OCI-M2 (cell line): ENCODE data around the gene CYB561D2.
"Not testable (repeated sequence)": the region's sequence is repeated elsewhere in the genome, so short reads cannot be mapped to it uniquely, and the experiment has no call there.

Experiments
- DNase-seq: peaks from one replicate; lab custom pipeline; 2025; ENCODE audit not compliant: unreplicated experiment; lab: John Stamatoyannopoulos, UW

Gene CYB561D2, protein sequence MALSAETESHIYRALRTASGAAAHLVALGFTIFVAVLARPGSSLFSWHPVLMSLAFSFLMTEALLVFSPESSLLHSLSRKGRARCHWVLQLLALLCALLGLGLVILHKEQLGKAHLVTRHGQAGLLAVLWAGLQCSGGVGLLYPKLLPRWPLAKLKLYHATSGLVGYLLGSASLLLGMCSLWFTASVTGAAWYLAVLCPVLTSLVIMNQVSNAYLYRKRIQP

DNA sequence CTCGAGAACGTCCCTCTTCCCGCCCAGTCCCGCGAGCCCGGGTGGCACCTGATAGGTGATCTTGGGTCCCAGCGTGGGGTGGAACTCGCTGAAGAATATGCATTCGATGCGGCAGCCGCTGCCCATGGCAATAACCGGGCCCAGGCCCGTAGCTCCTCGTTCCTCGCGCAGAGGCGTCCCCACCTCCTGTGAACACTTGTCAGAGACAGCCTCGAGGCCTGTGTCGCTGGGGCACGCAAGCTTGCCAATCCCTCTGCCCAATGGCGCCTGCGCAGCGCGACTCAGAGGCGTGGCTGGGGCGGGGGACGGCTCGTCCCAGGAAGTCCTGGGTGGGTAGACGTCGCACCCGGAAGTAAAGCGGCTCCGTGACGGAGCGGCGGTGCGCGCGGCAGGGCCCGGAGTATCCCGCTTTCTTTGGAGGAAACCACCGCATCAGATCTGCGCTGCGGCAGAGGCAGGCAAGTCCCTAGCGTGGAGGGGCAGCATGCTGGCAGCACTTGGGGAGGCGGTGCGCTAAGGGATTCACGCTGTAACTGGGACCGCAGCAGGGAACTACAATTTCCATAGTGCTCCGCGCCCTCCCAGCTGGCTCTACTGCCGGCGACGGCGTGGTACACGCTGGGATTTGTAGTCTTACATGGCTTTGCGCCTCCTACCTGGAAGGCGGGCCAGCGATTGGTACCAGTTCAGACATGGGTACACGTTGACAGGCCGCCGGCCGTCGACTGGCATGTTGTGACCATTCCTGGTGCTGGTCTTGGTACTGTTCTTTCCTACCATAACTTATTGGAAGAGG is at the start of gene CYB561D2, which contains the start of gene NPRL2:
CYB561D2 (plus strand) TSS at position 336 of the 796 bp plus-strand sequence. CDS start 572 bp downstream, outside the sequence.
NPRL2 (minus strand) TSS at position 249 of the 796 bp plus-strand sequence; CDS start at position 126, 123 bp downstream.
- DNase-seq, result peak; percentile 85

DNA sequence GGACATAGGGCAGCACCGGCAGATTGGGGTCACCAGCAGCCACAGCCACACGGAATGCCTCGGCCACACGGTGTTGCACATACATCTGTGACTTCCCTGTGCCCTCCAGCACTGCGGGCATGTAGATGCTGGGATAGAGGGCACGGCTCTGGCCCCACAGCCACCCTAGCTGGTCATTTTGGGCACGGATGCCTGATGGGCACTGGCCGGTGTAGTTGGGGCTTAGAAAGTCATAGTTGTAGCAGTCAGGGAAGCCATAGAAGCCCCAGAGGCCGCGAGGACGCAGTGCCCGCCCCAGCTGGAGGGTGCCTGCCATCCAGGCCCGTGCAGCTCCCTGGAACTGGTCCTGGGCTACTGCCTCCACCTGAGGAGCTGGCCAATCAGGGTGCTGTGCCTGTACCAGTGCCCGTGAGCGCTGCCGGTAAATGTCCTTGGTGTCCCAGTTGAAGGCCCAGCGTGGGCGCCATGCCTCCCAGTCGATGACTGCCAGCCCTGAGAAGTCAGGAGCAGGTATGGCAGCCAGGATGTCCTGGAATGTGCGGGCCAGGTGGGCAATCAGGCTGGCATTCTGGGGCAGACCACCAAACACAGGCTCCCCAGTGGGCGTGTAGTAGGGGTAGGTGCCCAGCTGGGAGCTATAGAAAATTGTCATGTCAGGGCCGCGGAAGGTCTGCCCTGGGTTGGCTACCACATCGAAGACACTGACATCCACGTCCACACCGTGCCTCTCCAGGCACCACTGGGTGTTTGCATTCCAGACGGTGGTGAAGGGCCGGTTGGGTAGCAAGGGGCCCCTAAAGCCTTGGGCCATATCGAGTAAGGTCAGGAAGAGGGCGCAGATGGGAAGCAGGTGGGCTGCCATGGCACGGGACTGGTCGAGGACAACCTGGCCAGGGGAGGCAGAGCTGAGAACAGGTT is 48.3 kb upstream of the CYB561D2 start:
- DNase-seq, result no peak

DNA sequence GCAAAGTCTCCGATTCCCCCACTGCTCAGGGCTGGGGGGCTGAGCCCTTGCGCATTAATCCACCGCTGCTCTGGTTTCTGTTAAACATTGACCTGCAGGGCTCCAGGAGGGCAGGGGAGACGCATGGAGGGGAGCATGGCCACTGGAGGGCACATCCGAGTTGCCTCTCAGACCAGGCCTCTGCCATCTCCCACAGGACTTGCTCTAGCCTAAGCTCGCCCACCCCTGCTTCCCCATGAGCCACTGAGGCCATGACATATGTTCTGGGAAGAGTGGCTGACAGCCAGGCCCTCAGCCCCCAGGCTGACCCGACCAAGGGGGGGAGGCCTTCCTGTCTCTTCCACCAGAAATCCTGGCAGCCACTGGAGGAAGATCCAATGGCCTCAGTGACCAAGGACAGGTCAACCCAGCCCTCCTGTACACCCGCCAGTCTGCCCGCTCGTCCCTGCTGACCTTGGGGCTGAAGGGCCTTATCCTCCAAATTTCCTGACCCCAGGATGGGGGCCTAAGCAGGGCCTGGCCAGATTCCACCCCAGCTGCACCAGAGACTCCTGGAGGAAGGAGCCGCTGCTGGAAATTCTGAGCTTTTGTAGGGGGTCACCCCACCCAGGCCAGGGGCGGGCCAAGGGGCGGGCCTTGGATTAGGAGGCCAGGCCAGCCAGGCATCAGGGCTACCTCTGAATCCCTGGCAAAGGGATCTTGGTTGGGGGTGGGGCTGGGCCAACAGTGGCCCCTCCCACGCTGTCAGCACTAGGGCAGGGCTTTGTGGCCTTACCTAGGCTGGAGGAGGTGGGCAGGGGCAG is 47.4 kb upstream of the CYB561D2 start, which contains the start of gene HYAL1:
HYAL1 (minus strand) TSS at position 562 of the 803 bp plus-strand sequence. CDS start 618 bp downstream, outside the sequence.
- DNase-seq, result no peak

DNA sequence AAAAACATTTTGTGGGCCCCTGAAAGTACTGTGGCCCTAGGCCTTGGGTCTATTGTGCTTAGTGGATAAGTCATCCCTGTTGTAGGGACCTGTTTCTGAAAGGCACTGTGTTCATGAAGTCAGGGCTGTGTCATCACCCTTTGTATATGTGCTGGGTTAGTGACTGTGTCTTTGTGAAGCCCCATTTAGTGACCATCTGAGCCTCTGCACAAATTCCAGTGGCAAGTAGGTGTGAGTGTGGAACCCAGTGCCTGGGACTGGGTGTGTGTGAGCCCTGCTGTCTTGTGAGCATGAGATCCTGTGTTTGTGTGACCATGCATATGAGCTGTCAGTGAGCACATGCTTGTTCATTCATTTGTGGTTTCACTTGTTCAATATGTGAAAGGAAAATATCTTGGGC is 46.1 kb upstream of the CYB561D2 start:
- no peak for DNase-seq

DNA sequence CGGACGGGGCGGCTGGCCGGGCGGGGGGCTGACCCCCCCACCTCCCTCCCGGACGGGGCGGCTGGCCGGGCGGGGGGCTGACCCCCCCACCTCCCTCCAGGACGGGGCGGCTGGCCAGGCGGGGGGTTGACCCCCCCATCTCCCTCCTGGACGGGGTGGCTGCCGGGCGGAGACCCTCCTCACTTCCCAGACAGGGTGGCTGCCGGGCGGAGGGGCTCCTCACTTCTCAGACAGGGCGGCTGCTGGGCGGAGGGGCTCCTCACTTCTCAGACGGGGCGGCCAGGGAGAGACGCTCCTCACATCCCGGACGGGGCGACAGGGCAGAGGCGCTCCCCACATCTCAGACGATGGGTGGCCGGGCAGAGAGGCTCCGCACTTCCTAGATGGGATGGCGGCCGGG is 38.6 kb upstream of the CYB561D2 start:
- not testable (repeated sequence) for DNase-seq

DNA sequence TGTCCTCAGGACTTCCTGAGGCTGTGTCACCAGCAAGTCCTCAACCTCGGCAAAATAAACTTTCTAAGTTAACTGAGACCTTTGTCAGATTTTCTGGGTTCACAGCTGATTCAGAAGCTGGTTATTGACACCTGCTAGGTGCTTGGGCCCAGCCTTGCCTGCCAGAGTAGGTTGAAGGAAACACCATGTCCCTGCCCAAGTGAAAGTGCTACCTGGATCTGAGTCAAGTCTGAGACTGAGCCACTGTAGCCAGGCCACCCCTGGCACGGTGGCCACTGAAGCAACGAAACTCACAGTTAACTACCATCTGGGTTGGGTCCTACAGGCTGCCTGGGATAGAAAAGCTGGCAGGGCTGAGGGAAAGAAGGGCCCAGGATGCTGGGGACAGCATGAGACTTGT is 36.3 kb upstream of the CYB561D2 start:
- DNase-seq, result no peak

DNA sequence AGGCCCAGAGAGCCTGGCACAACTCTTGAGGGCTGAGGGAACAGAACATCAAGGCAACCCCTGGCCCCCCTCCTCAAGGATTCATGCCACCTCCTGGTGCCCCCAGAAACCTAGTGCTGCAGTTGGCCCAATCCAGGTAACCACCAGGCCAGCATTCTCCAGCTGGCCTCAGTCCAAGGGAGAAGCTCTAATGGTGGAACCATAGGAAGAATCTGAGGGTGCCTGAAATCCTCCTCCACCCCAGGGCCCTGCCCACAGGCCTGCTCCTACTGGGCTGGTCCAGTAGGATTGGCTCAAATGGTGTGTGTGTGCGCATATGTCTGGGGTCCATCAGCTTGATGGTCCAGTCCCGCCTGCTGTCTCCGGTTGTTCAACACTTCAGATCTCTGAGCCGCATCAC is 35.8 kb upstream of the CYB561D2 start:
- DNase-seq, result no peak

DNA sequence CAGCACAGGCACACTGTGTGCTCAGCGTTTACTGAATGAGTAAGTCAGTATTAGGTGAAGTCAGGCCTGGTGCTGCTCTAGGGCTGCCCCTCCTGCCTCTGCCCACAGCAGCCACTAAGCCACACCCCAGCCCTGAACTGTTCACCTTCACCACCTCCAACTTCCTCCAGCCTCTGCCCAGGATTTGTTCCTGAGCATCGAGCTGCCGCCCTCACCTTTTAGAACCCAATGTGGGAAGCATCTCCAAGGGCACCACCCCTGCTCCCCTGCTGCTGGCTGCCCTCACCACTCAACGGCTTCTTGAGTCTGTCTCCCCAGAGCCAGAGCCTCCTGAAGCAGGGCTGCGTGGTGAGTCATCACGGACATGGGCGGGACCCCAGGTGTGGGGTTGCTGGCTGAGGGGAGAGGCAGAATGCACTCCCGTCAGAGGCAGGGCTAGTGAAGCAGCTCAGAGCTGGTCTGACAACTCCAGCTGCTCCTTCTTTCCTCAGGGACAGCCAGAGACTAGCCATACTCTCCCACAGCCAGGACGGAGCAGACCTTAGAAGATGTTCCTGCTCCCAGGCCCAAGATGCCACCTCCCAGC is 33.9 kb upstream of the CYB561D2 start:
- DNase-seq, result no peak

DNA sequence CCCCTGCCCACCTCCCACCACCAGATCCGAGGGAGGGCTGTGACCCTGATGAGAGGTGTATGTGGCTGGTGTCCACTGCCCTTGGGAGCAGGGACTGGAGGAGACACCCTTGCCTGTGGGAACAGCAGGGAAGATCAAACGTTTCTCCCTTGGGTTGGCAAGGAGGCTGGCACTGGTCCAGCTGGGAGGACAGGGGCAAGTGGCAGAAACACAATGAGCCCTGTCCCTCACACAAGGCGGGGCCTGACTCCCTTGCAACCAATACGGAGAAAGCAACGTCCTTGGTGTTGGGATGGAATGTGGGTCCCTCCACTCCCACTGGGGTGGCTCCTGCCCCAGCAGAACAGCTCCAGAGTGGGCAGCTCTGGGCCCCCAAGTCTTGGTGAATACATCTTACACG is 33.4 kb upstream of the CYB561D2 start:
- no peak for DNase-seq

DNA sequence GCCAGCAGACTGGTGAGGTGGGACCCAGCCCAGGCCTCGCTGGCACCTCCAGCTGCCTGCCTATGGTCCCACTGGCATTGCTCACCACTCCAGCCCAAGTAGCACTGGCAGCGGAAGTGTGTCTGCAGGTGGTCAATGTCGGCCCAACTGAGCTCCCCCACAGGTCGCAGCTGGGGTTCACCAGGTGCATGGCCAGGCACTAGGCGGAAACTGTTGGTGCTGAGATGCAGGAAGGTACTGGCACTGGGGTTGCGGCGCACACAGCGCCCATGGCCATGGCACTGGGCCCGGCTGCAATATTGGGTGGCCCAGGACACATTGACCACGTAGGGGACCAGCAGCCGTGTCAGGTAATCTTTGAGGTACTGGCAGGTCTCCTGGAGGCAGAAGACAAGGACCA is 32.5 kb upstream of the CYB561D2 start:
- DNase-seq, result no peak

DNA sequence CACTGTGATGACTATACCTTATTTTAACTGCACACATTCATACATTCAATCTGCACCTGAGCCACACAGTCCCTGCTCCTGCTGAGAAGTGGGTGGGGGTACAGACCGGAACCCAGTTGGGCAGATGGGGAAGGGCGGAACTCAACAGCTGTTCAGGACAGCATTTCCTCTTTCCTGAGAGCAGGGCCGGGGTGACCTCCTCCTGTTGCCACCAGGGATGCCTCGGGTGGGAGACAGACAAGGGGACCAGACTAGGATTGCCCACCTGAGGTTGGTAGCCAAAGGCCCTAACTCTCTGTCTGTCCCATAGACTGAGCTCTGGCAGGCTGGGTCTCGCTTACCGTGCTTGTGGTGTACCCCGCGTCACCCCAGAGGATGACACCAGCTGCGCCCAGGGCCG is 32.0 kb upstream of the CYB561D2 start:
- no peak for DNase-seq

DNA sequence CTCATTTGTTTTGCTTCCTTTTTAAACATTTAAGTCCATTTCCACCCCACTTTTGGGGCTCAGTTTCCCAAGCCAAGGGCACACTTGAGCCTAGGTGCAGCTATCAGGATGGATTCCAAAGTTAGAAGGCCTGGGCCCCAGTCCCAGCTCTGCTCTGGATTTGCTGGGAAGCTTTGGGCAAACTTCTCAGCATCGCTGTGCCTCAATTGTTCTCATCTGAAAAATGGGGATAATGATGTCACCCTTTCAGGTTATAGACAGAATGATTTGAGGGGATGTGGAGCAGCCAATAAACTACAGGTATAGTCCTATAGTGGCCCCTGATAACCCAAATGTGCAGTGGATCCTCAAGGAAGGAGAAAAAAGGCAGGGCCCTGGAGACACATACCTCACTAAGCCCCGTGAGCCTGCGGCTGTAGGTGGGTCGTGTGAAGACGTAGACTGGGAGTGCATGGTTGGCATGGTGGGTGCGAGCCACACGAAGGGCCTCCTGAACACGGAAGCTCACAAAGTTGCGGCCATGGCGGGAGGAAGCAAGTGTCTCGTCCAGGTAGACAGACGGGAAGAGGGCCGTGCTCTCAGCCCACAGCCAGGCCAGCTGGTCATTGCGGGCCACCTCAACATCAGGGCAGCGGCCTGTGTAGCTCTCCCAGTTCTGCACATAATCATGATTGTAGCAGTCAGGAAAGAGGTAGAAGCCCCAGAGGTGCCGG is 31.3 kb upstream of the CYB561D2 start:
- DNase-seq, result no peak

DNA sequence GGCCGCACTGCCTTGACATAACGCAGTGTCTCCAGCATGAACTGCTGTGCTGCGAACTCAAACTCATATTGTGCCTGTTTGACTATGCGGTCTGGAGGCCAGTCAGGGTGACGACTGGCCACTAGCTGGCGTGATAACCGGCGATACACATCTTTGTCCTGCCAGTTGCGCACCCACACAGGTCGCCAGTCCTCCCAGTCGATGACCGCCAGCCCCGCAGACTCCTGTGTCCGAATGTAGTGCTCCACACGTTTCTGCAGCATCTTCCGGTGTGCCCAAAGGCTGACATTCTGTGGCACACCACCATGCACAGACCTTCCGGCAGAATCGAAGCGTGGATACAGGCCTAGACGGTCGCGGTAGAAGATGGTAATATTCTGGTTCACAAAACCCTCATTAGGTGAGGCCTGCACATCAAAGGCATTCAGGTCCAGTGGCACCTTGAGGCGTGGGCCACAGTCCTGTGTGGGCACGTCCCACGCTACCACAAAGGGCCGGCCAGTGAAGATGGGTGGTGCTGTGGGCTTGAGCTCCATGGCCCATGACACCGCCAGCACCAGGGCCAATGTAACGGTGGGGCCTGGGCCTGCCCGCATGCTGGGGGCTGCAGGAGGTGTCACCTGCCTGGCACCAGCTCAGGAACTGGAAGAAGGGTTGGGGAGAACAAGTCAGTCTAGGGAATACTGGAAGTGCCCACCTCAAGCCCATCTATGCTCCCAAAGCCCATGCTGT is 30.6 kb upstream of the CYB561D2 start:
- DNase-seq, result no peak

DNA sequence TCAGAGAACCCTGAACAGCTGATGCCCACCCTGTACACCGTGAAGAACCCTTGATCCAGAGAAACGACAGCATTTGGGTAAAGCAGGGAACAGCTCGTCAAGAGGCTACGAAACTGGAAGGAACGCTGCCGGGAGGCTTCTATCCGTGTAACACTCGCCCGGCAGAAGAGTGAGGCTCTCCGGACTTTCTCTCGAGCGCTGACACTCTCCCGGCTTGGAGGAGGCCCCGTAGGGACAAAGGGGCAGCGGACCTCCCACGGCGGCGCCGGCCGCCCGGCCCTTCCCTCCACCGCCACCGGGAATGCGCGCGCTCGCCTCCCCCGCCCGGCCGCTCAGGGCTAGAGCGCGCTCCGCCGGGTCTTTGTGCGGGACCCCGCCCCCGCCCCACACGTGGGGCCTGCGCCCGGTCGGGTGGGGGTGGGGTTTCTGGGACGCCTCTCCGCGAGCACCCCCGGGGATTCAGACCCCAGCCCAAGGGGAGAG is 29.8 kb upstream of the CYB561D2 start:
- DNase-seq, result no peak

DNA sequence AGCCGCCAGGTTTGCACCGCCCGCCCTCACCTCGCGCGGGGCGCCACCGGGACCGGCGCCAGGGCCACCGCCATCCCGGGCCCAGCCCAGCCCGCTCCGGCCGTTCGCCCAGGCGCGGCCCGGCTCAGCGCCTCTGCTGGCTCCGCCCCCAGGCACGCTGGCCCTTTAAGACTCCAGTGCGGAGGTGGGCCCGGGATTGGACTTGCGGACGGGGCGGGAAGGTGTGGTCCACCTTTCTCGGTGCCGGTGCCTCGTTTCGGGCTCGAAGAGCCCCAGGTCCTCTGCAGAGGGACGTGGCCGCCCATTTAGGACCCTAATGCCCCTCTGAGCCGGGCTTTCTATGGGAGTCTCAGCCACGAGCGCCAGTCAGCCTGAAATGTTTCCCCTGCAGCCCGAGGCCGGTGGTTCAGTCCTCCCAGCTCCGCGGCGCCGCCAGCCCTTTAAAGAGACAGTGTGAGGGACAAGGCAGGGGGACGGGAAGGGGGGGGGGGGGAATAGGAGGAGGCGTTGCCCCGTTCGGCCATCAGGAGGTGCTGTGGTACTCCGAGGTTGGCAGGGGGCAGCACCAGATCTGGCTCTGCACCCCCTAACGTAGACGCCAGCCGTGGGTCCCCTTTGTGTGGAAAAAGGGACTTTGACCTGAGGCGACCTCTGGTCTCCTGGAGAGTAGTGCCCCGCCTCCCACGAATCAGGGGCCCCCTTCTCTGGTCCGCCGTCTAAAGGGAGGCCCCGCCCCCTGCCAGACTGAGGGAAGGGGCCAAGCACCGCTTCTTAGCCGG is 29.1 kb upstream of the CYB561D2 start:
- DNase-seq, result peak; percentile 61

DNA sequence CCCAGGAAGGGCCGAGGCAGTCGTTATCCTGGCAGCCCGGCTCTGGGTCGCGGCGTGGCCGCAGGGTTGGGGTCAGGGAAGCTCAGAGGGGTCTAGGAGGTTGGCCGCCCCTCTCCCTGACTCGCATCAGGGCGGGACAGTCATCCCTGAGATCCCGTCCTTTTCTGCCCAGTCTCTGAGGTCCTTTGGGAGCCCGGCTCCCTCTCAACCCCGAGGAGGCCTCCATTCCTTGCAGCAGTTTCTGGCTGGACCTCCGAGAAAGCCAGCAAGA is 28.6 kb upstream of the CYB561D2 start:
- no peak for DNase-seq

DNA sequence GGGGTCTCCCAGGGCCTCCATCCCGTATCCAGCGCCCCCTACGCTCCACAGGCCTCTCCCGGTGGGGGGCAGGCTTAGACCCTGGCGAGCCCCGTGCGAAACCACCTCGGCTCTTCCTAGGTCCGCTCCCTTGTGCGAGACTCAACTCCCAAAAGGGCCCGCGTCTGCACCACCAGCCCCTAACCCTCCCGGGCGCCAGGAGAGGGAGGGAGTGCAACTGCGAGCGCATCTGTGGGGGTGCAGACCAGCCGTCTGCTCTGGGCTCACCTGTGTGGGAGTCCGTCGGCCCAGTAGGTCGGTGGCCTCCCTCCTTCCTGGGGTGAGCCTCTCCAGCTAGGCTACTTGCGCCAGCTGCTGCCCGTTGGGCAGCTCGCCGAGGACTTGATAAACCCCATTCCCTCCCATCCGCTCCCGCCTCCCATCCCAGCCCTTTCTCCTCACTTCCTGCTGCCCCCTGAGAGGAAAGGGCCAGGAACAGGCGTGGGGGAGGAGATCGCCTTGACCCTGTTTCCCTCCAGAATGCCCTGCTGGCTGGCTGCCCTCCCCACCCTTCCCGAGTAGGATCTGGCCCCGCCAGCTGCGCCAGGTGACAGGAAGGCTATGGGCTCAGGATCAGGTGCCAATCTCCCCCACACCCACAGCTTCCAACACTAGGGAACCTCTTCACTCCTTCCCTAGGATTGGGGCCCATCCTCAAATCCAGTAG is 28.1 kb upstream of the CYB561D2 start, which contains the start of gene HYAL2:
HYAL2 (minus strand) TSS at position 360 of the 706 bp plus-strand sequence. CDS start 2,256 bp downstream, outside the sequence.
- no peak for DNase-seq
